ENCODE data around the gene FLG2. TPM values are rescaled to one million over a fixed set of nuclear protein-coding genes. Genes with fewer than 3 reads are reported as not detected.

The FLG2 gene
- total RNA-seq = 1,000 to 10,000 TPM in 3 of 4 donors, 100 to 1,000 TPM in 1; 259 to 1,520 (median 1,297) TPM

DNA sequence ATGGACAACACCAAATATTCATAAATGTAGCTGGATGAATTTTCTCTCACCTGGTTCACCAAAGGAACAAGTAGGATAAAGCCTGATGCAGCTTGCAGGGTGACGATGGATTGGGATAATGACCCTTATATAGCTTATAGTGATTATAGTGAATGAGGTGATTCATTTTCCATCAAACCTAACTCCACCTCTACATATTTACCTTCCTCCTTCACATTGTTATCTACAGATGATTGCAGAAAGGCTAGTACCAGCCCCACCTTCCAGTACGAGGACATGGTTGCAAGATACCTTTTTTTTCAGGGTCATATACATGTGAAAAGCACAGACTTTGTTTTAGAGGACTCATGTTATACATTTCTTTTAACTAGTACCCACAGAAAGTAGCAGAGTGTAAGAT is at the start of gene FLG2:
Gene FLG2, minus strand, starts transcription at position 101 of the 400 bp plus-strand sequence. CDS start 1,122 bp downstream, outside the sequence.
- Histone ChIP-seq H3K27ac (no peak within 1 kb of the TSS), H3K4me1 (no peaks in the 10 kb centered on the region), H3K36me3 (no peaks in the 10 kb centered on the region), H3K4me3 (no peak within 1 kb of the TSS), H3K9me3 (no peaks in the 10 kb centered on the region), H3K27me3 (no peaks in the 10 kb centered on the region)
- DNase-seq (ENCODE audit: low spot score in 2 of 2) = no peak
- TF ChIP-seq CTCF (IDR thresholded peaks at IDR 0.05) (no peak), POLR2A (IDR thresholded peaks at IDR 0.05) (no peak), EP300 (IDR thresholded peaks at IDR 0.05) (no peak), POLR2AphosphoS5 (IDR thresholded peaks at IDR 0.05) (no peak)
- WGBS = 88% methylated on average over 2 of the region's 2 CpGs

GRCh38 chr1:152408664-152409063 is 48.9 kb upstream of the FLG2 start:
- no peak overlapping the region for H3K4me3 ChIP-seq
- TF ChIP-seq POLR2AphosphoS5 (IDR thresholded peaks at IDR 0.05) (no peak), EP300 (IDR thresholded peaks at IDR 0.05) (no peak), POLR2A (IDR thresholded peaks at IDR 0.05) (no peak), CTCF (IDR thresholded peaks at IDR 0.05) (no peak)
- H3K36me3 ChIP-seq = no peaks in the 10 kb centered on the region
- H3K4me1 ChIP-seq = no peaks in the 10 kb centered on the region
- H3K27me3 ChIP-seq = no peaks in the 10 kb centered on the region
- DNase-seq (ENCODE audit: low spot score in 2 of 2) = no peak
- no peaks in the 10 kb centered on the region for H3K9me3 ChIP-seq
- H3K27ac ChIP-seq = no peak overlapping the region
- WGBS = 91% methylated on average over 4 of the region's 4 CpGs

- Histone ChIP-seq H3K4me3 (no peak overlapping the region), H3K9me3 (no peaks in the 10 kb centered on the region), H3K27ac (no peak overlapping the region), H3K27me3 (peaks cover 7% of the 10 kb centered on the region), H3K36me3 (no peaks in the 10 kb centered on the region), H3K4me1 (no peaks in the 10 kb centered on the region)
- DNase-seq (ENCODE audit: low spot score in 2 of 2) = no peak
- peak in 1 of 2 donors; percentile 24 for TF ChIP-seq CTCF (IDR thresholded peaks at IDR 0.05)
- TF ChIP-seq POLR2AphosphoS5 (IDR thresholded peaks at IDR 0.05) = no peak
- 38% methylated on average over 8 of the region's 8 CpGs for WGBS
Observed at GRCh38 chr1:152398812-152399698, 39.2 kb upstream of the FLG2 start.

- DNase-seq (ENCODE audit: low spot score in 2 of 2) = no peak
- no peak overlapping the region for H3K27ac ChIP-seq
- no peak for TF ChIP-seq POLR2AphosphoS5 (IDR thresholded peaks at IDR 0.05)
- no peak for TF ChIP-seq EP300 (IDR thresholded peaks at IDR 0.05)
- no peak for TF ChIP-seq POLR2A (IDR thresholded peaks at IDR 0.05)
- TF ChIP-seq CTCF (IDR thresholded peaks at IDR 0.05) = no peak
- H3K4me3 ChIP-seq = no peak overlapping the region
- H3K27me3 ChIP-seq = peaks cover 7% of the 10 kb centered on the region
- no peaks in the 10 kb centered on the region for H3K9me3 ChIP-seq
- H3K36me3 ChIP-seq = no peaks in the 10 kb centered on the region
- no peaks in the 10 kb centered on the region for H3K4me1 ChIP-seq
- 96% methylated on average over 5 of the region's 5 CpGs for WGBS
Observed at GRCh38 chr1:152397474-152397873, 37.7 kb upstream of the FLG2 start.

DNA sequence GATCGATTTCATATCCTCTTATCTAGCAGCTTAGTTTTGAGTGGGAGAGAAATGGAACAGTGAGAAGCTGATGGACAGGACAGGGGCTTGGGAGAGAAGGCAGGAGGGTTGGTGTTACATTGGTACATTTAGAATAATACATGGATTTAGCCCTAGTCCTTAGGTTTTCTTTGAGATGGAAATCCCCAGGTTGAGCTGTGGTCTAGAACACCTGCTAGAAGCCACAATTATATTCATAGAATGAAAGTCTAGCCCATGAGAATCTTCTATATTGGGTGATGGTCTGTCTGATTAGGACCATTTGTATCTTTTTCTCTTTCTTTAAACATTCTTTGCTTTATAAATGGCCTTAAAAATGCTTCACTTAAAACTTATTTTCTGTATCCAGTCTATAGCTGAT is 34.3 kb upstream of the FLG2 start:
- TF ChIP-seq CTCF (IDR thresholded peaks at IDR 0.05) = no peak
- no peak for TF ChIP-seq EP300 (IDR thresholded peaks at IDR 0.05)
- TF ChIP-seq POLR2AphosphoS5 (IDR thresholded peaks at IDR 0.05) = no peak
- no peak for TF ChIP-seq POLR2A (IDR thresholded peaks at IDR 0.05)
- Histone ChIP-seq H3K9me3 (no peaks in the 10 kb centered on the region), H3K27me3 (peaks cover 7% of the 10 kb centered on the region), H3K27ac (no peak overlapping the region), H3K4me1 (no peaks in the 10 kb centered on the region), H3K4me3 (no peak overlapping the region), H3K36me3 (no peaks in the 10 kb centered on the region)
- no peak for DNase-seq (ENCODE audit: low spot score in 2 of 2)
- 63% methylated on average over 1 of the region's 1 CpG for WGBS
